Astrocyte of the cerebellum (primary cell): ENCODE data around the gene RAB3IP.
"Not testable (repeated sequence)": the region's sequence is repeated elsewhere in the genome, so short reads cannot be mapped to it uniquely, and the experiment has no call there.

Experiments used
- DNase-seq: peaks from one replicate; pipeline ENCODE4 v3.0.0-alpha.2; 2011; ENCODE audit warnings: low read depth
- H3K4me3 ChIP-seq: 2 replicates; pipeline ENCODE4 v1.5.1; 2011; ENCODE audit warnings: mild to moderate bottlenecking, low read depth, low read length, moderate library complexity
- CTCF ChIP-seq: IDR thresholded peaks from 2 replicates; pipeline ENCODE4 v1.5.1; 2012; ENCODE audit warnings: low read length, low read depth, moderate library complexity, mild to moderate bottlenecking; ENCODE audit errors: missing control alignments
- in situ Hi-C: cut with HindIII; loops from 2 replicates; pipeline ENCODE4 v1.10.0; 2017; ENCODE audit warnings: low sequenced_read_pairs

The RAB3IP gene

GRCh38 chr12:69755302-69755701 lies 16.6 kb downstream of the RAB3IP start:
- DNase-seq = no peak
- no peak overlapping the region for H3K4me3 ChIP-seq
- in situ Hi-C loops = no loop called here
- no peak for TF ChIP-seq CTCF

GRCh38 chr12:69756088-69756755 lies 17.6 kb downstream of the RAB3IP start:
- no peak for DNase-seq
- no peak overlapping the region for H3K4me3 ChIP-seq
- no peak for TF ChIP-seq CTCF
- in situ Hi-C loops = no loop called here

DNA sequence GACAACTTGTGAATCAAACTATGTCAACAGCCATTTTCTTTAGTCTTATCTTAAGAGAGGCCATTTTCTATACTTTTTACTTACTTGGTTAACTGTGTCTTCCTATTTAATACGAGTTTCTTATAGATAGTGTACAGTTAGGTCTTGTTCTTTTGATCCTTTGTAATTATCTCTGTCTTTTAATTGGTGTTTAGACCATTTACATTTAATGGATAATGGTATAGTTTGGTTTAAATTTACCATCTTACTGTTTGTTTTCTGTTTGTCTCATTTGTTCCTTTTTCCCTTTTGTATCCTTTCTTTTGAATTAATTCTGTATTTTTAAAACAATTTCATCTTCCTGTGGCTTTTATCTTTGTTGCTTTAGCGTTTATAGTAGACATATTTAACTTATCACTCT lies 19.4 kb downstream of the RAB3IP start:
- in situ Hi-C loops = no loop called here

DNA sequence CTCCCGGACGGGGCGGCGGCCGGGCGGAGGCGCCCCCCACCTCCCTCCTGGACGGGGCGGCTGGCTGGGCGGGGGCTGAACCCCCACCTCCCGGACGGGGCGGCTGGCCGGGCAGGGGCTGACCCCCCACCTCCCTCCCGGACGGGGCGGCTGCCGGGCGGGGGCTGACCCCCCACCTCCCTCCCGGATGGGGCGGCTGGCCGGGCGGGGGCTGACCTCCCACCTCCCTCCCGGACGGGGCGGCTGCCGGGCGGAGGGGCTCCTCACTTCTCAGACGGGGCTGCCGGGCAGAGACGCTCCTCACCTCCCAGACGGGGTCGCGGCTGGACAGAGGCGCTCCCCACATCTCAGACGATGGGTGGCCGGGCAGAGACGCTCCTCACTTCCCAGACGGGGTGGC lies 20.9 kb downstream of the RAB3IP start:
- in situ Hi-C loops, DNase-seq: not testable (repeated sequence)

More for the DNA sequence above, 19.4 kb downstream of the RAB3IP start:
- DNase-seq = no peak
- H3K4me3 ChIP-seq = no peak overlapping the region
- TF ChIP-seq CTCF = no peak

DNA sequence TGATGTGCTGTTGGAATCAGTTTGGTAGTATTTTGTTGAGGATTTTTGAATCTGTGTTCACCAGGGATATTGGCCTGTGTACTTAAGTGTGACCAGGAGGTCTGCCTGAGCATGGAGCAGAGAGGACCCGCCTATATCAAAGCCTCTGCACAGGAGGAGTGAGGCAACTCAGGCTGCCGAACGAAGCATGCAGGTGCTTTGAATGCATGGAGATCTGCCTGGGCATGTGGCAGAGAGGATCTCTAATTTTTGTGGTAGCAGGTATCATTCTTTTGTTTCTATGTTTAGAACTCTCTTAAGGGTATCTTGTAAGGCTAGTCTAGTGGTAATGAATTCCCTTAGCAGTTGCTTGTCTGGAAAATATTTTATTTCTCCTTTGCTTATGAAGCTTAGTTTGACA lies 26.9 kb downstream of the RAB3IP start:
- in situ Hi-C loops = no loop called here
- TF ChIP-seq CTCF = no peak
- no peak for DNase-seq
- no peak overlapping the region for H3K4me3 ChIP-seq

More for the DNA sequence above, 20.9 kb downstream of the RAB3IP start:
- H3K4me3 ChIP-seq = not testable (repeated sequence)

DNA sequence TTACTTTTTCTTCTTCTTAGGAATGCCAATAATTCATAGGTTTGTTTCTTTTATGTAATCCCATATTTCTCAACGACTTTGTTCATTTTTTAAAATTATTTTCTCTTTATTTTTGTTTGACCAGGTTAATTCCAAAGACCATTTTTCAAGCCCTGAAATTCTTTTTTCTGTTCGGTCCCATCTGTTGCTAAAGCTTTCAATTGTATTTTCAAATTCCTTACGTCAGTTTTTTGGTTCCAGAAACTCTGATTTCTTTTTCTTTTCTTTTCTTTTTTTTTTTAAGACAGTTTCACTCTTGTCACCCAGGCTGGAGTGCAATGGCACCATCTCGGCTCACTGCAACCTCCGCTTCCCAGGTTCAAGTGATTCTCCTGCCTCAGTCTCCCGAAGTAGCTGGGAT lies 27.6 kb downstream of the RAB3IP start:
- no peak for DNase-seq
- no peak overlapping the region for H3K4me3 ChIP-seq
- TF ChIP-seq CTCF = no peak
- in situ Hi-C loops = no loop called here

GRCh38 chr12:69779928-69780327 lies 41.3 kb downstream of the RAB3IP start:
- peak; percentile 58 for TF ChIP-seq CTCF
- H3K4me3 ChIP-seq = no peak overlapping the region
- peak; percentile 2 for DNase-seq
- in situ Hi-C loops = no loop called here
